ENCODE measurements around the gene CARD11.

Gene CARD11

DNA sequence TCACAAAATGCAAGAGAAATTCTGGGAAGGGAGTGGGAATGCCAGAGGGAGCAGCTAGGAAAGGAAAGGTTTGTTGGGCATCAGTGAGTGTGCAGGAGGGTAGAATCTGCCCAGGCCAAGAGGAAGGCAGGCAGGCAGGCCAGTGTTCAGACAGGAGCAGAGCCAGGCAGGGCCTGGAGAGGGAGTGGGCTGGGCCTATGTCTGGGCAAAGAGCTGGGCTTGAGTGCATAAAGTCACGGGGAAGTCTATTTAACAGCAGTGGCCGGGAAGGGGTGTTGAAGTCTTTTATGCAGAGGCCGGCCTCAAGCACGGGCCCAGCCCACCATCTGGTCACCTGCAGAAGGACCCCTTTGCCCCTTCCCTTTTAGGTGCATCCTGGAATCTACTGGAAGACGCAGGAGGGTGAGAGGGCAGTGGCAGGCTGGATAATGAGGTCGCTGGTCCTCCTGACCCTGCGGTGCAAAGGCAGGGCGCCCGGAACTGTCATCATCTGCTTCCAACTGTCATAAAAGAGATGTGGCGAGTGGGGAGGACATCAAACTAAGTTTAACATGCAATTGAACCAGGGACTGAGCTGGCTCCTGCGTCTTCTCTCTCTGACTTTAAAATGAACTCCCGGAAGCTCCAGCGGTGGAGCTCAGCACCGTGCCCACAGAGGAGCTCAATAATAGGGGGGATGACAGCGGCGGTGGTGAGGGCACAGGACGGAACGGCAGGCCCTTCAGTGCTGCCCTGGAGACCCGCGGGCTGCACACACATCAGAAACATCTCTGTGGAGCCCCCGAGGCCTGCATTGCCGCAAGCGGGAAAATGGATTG, 29.5 kb downstream of the CARD11 start:
- H3K36me3 Mint-ChIP-seq = peaks cover 68% of the 10 kb centered on the region
- H3K4me3 Mint-ChIP-seq = no peak overlapping the region
- no peak overlapping the region for H3K27ac Mint-ChIP-seq
- H3K9me3 Mint-ChIP-seq = no peaks in the 10 kb centered on the region
- DNase-seq (ENCODE audit: low spot score in 2 of 2) (no peak), ATAC-seq (no peak)
- H3K4me1 Mint-ChIP-seq = peaks cover 69% of the 10 kb centered on the region

GRCh38 chr7:3011211-3011852, 32.3 kb downstream of the CARD11 start:
- no peak for DNase-seq (ENCODE audit: low spot score in 2 of 2)
- H3K9me3 Mint-ChIP-seq = no peaks in the 10 kb centered on the region
- H3K4me1 Mint-ChIP-seq = peaks cover 90% of the 10 kb centered on the region
- peak overlapping the region; percentile 60 for H3K27ac Mint-ChIP-seq
- peaks cover 59% of the 10 kb centered on the region for H3K36me3 Mint-ChIP-seq
- ATAC-seq = peak; percentile 78
- H3K4me3 Mint-ChIP-seq = peak overlapping the region; percentile 25

GRCh38 chr7:3010161-3010560, 33.5 kb downstream of the CARD11 start:
- peak overlapping the region; percentile 25 for H3K4me3 Mint-ChIP-seq
- H3K4me1 Mint-ChIP-seq = peaks cover 83% of the 10 kb centered on the region
- ATAC-seq (no peak), DNase-seq (ENCODE audit: low spot score in 2 of 2) (no peak)
- H3K36me3 Mint-ChIP-seq = peaks cover 65% of the 10 kb centered on the region
- peak overlapping the region; percentile 74 for H3K27ac Mint-ChIP-seq
- no peaks in the 10 kb centered on the region for H3K9me3 Mint-ChIP-seq

DNA sequence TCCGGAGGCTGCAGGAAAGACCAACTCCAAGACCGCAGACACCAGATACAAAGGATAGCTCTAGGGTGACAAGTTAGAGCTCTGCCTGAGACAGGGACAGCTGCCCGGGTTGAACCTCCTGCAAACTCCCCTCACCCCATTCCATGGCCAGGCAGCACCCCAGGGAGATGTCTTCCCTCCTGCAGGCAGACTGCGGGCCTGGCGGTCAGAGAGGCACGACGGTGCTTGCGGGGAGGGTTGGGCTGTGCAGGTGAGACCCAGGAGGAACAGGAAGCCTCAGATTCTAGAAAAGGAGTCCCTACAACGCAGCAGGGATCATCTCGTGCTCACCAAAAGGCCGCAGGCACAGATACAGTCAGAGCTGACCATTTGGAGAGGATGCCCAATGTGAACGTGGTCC, 34.6 kb downstream of the CARD11 start:
- DNase-seq (ENCODE audit: low spot score in 2 of 2) = no peak
- ATAC-seq = no peak
- Mint-ChIP-seq H3K9me3 (no peaks in the 10 kb centered on the region), H3K4me1 (peaks cover 75% of the 10 kb centered on the region), H3K27ac (no peak overlapping the region), H3K36me3 (peaks cover 54% of the 10 kb centered on the region), H3K4me3 (no peak overlapping the region)

DNA sequence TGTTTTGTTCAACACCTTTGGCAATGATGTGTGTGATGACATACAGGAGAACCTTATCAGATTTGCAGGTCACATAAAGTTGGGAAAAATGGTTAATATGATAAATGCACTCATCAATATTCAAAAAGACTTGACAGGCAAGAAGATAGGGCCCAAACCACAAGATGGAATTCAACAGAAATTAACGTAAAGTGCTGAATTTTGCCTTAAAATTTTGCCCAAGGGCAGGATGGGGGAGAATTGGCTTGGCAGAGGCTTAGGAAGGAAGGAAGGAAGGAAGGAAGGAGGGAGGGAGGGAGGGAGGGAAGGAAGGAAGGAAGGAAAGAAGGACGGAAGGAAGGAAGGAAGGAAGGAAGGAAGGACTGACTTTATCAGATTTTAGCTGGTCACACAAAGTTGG, 35.3 kb downstream of the CARD11 start:
- H3K36me3 Mint-ChIP-seq = peaks cover 55% of the 10 kb centered on the region
- H3K4me1 Mint-ChIP-seq = peaks cover 74% of the 10 kb centered on the region
- no peak for ATAC-seq
- DNase-seq (ENCODE audit: low spot score in 2 of 2) = no peak
- H3K4me3 Mint-ChIP-seq = no peak overlapping the region
- no peaks in the 10 kb centered on the region for H3K9me3 Mint-ChIP-seq
- H3K27ac Mint-ChIP-seq = peak overlapping the region; percentile 83

DNA sequence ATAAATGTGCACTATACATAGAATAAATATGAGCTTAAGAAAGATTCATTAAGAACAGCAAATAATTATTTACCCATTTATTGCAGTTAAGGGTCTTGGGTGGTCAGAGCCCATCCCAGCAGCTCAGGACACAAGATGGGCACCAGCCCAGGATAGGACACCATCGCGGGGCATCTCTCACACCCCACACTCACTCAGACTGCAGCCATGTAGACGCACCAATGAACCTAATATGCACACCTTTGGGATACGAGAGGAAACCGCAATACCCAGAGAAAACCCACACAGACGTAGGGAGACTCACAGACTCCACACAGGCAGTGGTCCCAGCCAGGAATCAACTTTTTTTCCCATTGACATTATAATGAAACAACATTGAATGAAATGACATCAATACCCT, 36.0 kb downstream of the CARD11 start:
- no peaks in the 10 kb centered on the region for H3K9me3 Mint-ChIP-seq
- peaks cover 69% of the 10 kb centered on the region for H3K4me1 Mint-ChIP-seq
- DNase-seq (ENCODE audit: low spot score in 2 of 2) = no peak
- no peak overlapping the region for H3K4me3 Mint-ChIP-seq
- H3K27ac Mint-ChIP-seq = peak overlapping the region; percentile 83
- no peak for ATAC-seq
- peaks cover 51% of the 10 kb centered on the region for H3K36me3 Mint-ChIP-seq

DNA sequence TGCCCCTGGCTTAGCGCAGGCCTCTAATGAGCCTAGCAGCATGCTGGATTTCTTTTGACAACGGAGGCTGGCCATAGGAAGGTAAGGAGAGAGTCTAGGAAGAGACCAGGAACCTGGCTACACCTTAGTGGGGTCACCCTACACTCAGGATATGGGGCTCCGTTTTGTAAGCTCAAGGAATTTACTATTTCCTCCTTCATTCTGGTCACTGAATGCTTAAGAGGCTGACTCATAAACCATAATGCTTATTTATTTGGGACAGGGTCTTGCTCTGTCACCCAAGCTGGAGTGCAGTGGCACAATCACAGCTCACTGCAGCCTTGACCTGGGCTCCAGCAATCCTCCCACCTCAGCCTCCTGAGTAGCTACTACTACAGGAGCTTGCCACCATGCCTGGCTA, 38.4 kb downstream of the CARD11 start:
- Mint-ChIP-seq H3K4me3 (no peak overlapping the region), H3K9me3 (no peaks in the 10 kb centered on the region), H3K4me1 (peaks cover 69% of the 10 kb centered on the region), H3K27ac (no peak overlapping the region), H3K36me3 (peaks cover 43% of the 10 kb centered on the region)
- ATAC-seq (no peak), DNase-seq (ENCODE audit: low spot score in 2 of 2) (no peak)

- peaks cover 47% of the 10 kb centered on the region for H3K36me3 Mint-ChIP-seq
- H3K9me3 Mint-ChIP-seq = no peaks in the 10 kb centered on the region
- ATAC-seq (no peak), DNase-seq (ENCODE audit: low spot score in 2 of 2) (no peak)
- H3K27ac Mint-ChIP-seq = peak overlapping the region; percentile 18
- H3K4me3 Mint-ChIP-seq = no peak overlapping the region
- H3K4me1 Mint-ChIP-seq = peaks cover 68% of the 10 kb centered on the region
Observed at GRCh38 chr7:3003936-3004335, 39.7 kb downstream of the CARD11 start.

DNA sequence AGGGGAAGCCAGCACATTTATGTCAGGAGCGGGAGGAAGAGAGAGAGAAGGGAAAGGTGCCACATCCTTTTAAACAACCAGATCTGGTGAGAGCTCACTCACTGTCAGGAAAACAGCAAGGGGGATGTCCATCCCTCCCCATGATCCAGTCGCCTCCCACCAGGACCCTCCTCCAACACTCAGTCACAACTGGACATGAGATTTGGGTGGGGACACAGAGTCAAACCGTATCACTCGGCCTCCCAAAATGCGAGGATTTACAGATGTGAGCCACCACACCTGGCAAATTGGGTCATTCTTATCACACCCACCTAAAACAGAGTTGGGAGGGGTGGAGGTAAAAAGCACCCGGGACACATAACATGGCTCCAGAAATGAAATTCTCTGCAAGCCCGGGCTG, 41.0 kb downstream of the CARD11 start:
- peaks cover 57% of the 10 kb centered on the region for H3K4me1 Mint-ChIP-seq
- no peaks in the 10 kb centered on the region for H3K9me3 Mint-ChIP-seq
- no peak overlapping the region for H3K4me3 Mint-ChIP-seq
- peaks cover 53% of the 10 kb centered on the region for H3K36me3 Mint-ChIP-seq
- no peak for ATAC-seq
- DNase-seq (ENCODE audit: low spot score in 2 of 2) = no peak
- H3K27ac Mint-ChIP-seq = peak overlapping the region; percentile 87

DNA sequence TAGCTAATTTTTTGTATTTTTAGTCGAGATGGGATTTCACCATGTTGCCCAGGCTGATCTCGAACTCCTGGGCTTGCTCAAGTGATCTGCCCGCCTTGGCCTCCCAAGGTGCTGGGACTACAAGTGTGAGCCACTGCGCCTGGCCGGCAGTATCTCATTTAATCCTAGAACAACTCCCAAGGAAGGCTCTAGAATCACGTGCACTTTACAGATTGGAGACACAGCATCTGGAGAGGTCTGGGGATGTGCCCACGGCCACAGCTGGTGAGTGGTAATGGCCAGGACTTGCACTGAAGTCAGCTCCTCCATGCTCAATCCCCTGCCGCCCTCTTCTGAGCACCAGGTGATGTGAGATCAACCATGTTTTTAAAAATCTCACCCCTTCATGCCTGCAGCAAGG, 43.1 kb downstream of the CARD11 start:
- no peak for DNase-seq (ENCODE audit: low spot score in 2 of 2)
- Mint-ChIP-seq H3K36me3 (peaks cover 50% of the 10 kb centered on the region), H3K9me3 (peaks cover 3% of the 10 kb centered on the region), H3K4me1 (peaks cover 45% of the 10 kb centered on the region), H3K4me3 (no peak overlapping the region), H3K27ac (peak overlapping the region; percentile 87)
- no peak for ATAC-seq

DNA sequence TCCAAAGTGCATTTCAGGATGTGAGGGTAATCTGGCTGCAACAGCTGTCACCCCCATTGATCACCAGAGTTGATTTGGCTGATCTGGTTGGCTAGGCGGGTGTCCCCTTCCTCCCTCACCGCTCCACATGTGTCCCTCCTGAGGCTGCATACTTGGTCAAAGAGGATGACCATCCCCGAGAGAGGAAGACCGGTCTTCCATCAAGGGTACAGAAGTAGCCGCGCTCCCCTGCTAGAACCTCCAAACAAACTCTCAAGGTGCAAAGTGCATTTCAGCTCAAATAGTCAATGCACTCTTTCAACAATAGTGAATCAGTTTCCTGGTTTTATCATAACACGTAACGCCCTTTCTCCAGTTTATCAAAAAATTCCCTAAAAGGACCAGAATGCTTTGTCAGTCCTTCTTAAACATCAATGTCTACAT, 44.6 kb downstream of the CARD11 start:
- peaks cover 11% of the 10 kb centered on the region for H3K9me3 Mint-ChIP-seq
- H3K27ac Mint-ChIP-seq = peak overlapping the region; percentile 78
- H3K4me1 Mint-ChIP-seq = peaks cover 44% of the 10 kb centered on the region
- H3K4me3 Mint-ChIP-seq = no peak overlapping the region
- DNase-seq (ENCODE audit: low spot score in 2 of 2) = no peak
- no peak for ATAC-seq
- peaks cover 61% of the 10 kb centered on the region for H3K36me3 Mint-ChIP-seq

GRCh38 chr7:2997014-2997413, 46.7 kb downstream of the CARD11 start:
- Mint-ChIP-seq H3K36me3 (peaks cover 57% of the 10 kb centered on the region), H3K27ac (peak overlapping the region; percentile 78), H3K9me3 (peaks cover 11% of the 10 kb centered on the region), H3K4me3 (no peak overlapping the region), H3K4me1 (peaks cover 43% of the 10 kb centered on the region)
- no peak for DNase-seq (ENCODE audit: low spot score in 2 of 2)
- no peak for ATAC-seq

DNA sequence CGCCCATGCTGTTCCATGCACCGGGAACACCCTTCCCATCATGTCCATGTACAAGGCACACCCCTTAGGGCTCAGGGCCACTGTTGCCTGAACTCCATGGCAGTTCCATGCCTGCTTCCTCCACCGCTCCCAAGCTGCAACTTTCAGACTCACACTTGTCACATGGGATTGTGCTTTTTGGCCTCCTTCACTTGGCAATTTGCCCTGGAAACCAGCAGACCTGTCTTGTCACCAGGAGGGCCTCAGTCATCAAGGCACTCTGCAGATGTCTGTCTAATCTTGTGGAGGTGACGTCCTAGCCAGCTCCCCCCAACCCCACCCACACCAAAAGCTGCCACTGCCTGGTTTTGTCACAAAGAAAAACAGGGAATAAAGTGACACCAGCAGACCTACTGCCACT, 47.5 kb downstream of the CARD11 start:
- Mint-ChIP-seq H3K9me3 (peaks cover 11% of the 10 kb centered on the region), H3K36me3 (peaks cover 53% of the 10 kb centered on the region), H3K4me1 (peaks cover 42% of the 10 kb centered on the region), H3K27ac (peak overlapping the region; percentile 78), H3K4me3 (no peak overlapping the region)
- DNase-seq (ENCODE audit: low spot score in 2 of 2) (no peak), ATAC-seq (no peak)

DNA sequence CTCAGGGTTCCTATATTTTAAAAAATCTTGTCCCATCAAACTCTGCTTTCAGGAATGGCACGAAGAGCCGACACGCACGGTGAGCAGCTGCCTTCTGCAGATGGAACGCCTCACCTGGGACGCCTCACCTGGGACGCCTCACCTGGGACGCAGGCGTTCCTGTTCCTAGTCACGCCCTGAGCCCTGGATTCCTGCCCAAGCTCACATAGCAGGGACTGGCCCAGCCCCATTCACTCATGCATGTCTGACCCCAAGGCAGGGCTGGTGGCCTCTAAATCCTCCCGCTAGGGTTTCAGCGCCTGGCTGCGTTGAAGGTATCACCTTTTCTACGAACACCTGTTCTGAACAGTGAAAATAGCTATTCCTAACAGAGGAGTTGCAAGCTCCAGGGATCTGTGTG, 49.8 kb downstream of the CARD11 start:
- Mint-ChIP-seq H3K4me1 (peaks cover 31% of the 10 kb centered on the region), H3K27ac (peak overlapping the region; percentile 26), H3K4me3 (no peak overlapping the region), H3K9me3 (peaks cover 11% of the 10 kb centered on the region), H3K36me3 (peaks cover 48% of the 10 kb centered on the region)
- ATAC-seq = no peak
- DNase-seq (ENCODE audit: low spot score in 2 of 2) = no peak

DNA sequence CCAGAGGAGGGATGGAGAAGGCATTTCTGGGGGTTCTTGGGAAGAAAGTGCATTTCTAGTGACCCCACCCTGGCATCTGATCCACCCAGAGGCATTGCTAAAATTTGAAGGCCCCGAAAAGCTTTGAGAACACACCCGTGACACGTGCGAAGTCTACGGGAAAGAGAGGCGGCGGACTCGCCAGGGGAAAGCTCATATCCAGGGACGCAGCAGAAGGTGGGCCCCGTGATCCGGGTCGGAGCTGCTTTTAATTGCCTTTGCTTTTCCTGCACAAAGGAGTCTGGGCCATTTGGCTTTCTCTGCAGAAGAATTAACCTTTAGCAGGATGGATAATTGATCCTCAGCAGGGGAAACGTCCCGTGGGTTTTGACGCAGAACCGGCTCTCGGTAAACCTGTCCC, 50.3 kb downstream of the CARD11 start:
- H3K27ac Mint-ChIP-seq = no peak overlapping the region
- peaks cover 13% of the 10 kb centered on the region for H3K9me3 Mint-ChIP-seq
- peaks cover 48% of the 10 kb centered on the region for H3K36me3 Mint-ChIP-seq
- no peak overlapping the region for H3K4me3 Mint-ChIP-seq
- H3K4me1 Mint-ChIP-seq = peaks cover 34% of the 10 kb centered on the region
- DNase-seq (ENCODE audit: low spot score in 2 of 2) (no peak), ATAC-seq (no peak)

- Mint-ChIP-seq H3K9me3 (peaks cover 11% of the 10 kb centered on the region), H3K4me1 (peaks cover 52% of the 10 kb centered on the region), H3K4me3 (no peak overlapping the region), H3K36me3 (peaks cover 37% of the 10 kb centered on the region), H3K27ac (no peak overlapping the region)
- ATAC-seq (no peak), DNase-seq (ENCODE audit: low spot score in 2 of 2) (no peak)
Observed at GRCh38 chr7:2990949-2991470, 52.7 kb downstream of the CARD11 start.

Data from stimulated activated effector memory CD8-positive, alpha-beta T cell treated with anti-CD3 and anti-CD28 coated beads, Interleukin-12 subunit alpha, Interleukin-12 subunit beta, amount 100 ng/mL, for 72 hours (primary cell).